SK-N-SH treated with all-trans-retinoic acid at 6 μM for 48 hours (cell line): ENCODE measurements around the gene PHF19.

Experiments
- ATAC-seq: fragments of 200-7000 bp; cut with Tn5 transposase; 3 replicates; pipeline ENCODE4 v1.9.1; 2020; ENCODE audit warnings: mild to moderate bottlenecking, moderate library complexity
- ARNTL ChIP-seq: fragments of 450-650 bp; formaldehyde crosslinking; IDR thresholded peaks from 2 replicates; pipeline ENCODE4 v1.5.0; 2020; ENCODE audit warnings: low read depth, mild to moderate bottlenecking, moderate library complexity, borderline replicate concordance
- BACH2 ChIP-seq: fragments of 250-450 bp; sonication (Bioruptor Pico); IDR thresholded peaks from 2 replicates; pipeline ENCODE4 v1.9.0; 2021; ENCODE audit warnings: mild to moderate bottlenecking, borderline replicate concordance
- CREB5 ChIP-seq: fragments of 250-450 bp; sonication (Bioruptor Pico); IDR thresholded peaks from 2 replicates; pipeline ENCODE4 v1.5.1; 2020; ENCODE audit warnings: low read depth, mild to moderate bottlenecking, moderate library complexity
- CSDC2 ChIP-seq: fragments of 250-450 bp; sonication (Bioruptor Pico); IDR thresholded peaks from 2 replicates; pipeline ENCODE4 v1.5.0; 2020; ENCODE audit warnings: mild to moderate bottlenecking, moderate library complexity
- CSRNP3 ChIP-seq: fragments of 250-450 bp; sonication (Bioruptor Pico); IDR thresholded peaks from 2 replicates; pipeline ENCODE4 v1.5.1; 2021; ENCODE audit warnings: mild to moderate bottlenecking, moderate library complexity
- ESRRG ChIP-seq: fragments of 250-450 bp; sonication (Bioruptor Pico); IDR thresholded peaks from 2 replicates; pipeline ENCODE4 v1.6.1; 2021; ENCODE audit warnings: mild to moderate bottlenecking
- ISL1 ChIP-seq: fragments of 250-450 bp; sonication (Bioruptor Pico); IDR thresholded peaks from 2 replicates; pipeline ENCODE4 v2.1.2; 2022; ENCODE audit warnings: mild to moderate bottlenecking, moderate library complexity
- OSR1 ChIP-seq: fragments of 250-450 bp; sonication (Bioruptor Pico); IDR thresholded peaks from 2 replicates; pipeline ENCODE4 v1.8.0; 2022; ENCODE audit warnings: moderate library complexity, mild to moderate bottlenecking, inconsistent platforms
- PATZ1 ChIP-seq: fragments of 250-450 bp; sonication (Bioruptor Pico); IDR thresholded peaks from 2 replicates; pipeline ENCODE4 v1.8.0; 2020; ENCODE audit warnings: mild to moderate bottlenecking, moderate library complexity, borderline replicate concordance
- PPARA ChIP-seq: fragments of 250-450 bp; sonication (Bioruptor Pico); IDR thresholded peaks from 2 replicates; pipeline ENCODE4 v1.5.0; 2020; ENCODE audit warnings: mild to moderate bottlenecking, borderline replicate concordance
- SNAI2 ChIP-seq: fragments of 250-450 bp; sonication (Bioruptor Pico); IDR thresholded peaks from 2 replicates; pipeline ENCODE4 v1.5.0; 2020; ENCODE audit warnings: mild to moderate bottlenecking, moderate library complexity
- TCF4 ChIP-seq: fragments of 250-450 bp; sonication (Bioruptor Pico); IDR thresholded peaks from 2 replicates; pipeline ENCODE4 v1.8.0; 2021; ENCODE audit warnings: mild to moderate bottlenecking, moderate library complexity, borderline replicate concordance
- TOX ChIP-seq: fragments of 250-450 bp; sonication (Bioruptor Pico); IDR thresholded peaks from 2 replicates; pipeline ENCODE4 v1.8.0; 2021; ENCODE audit warnings: mild to moderate bottlenecking, moderate library complexity, borderline replicate concordance
- ZC3H10 ChIP-seq: fragments of 250-450 bp; sonication (Bioruptor Pico); IDR thresholded peaks from 2 replicates; pipeline ENCODE4 v1.5.1; 2021; ENCODE audit warnings: mild to moderate bottlenecking, moderate library complexity
- ZFP3 ChIP-seq: fragments of 250-450 bp; sonication (Bioruptor Pico); IDR thresholded peaks from 2 replicates; pipeline ENCODE4 v1.5.0; 2020; ENCODE audit warnings: mild to moderate bottlenecking, moderate library complexity
- ZNF565 ChIP-seq: fragments of 450-650 bp; formaldehyde crosslinking; conservative IDR thresholded peaks from 2 replicates; pipeline ENCODE4 v1.5.0; 2020; ENCODE audit warnings: low read depth, mild to moderate bottlenecking, moderate library complexity
- ZNF70 ChIP-seq: fragments of 450-650 bp; formaldehyde crosslinking; IDR thresholded peaks from 2 replicates; pipeline ENCODE4 v1.5.0; 2020; ENCODE audit warnings: mild to moderate bottlenecking, moderate library complexity
- ZNF8 ChIP-seq: fragments of 450-650 bp; formaldehyde crosslinking; IDR thresholded peaks from 2 replicates; pipeline ENCODE4 v1.5.0; 2020; ENCODE audit warnings: mild to moderate bottlenecking, moderate library complexity
- TF ChIP-seq, protein P1 (sequence below): fragments of 250-450 bp; sonication (Bioruptor Pico); IDR thresholded peaks from 2 replicates; pipeline ENCODE4 v1.8.0; 2021; ENCODE audit warnings: low read depth, mild to moderate bottlenecking, moderate library complexity, borderline replicate concordance
- TF ChIP-seq, protein P2 (sequence below): fragments of 250-450 bp; sonication (Bioruptor Pico); IDR thresholded peaks from 2 replicates; pipeline ENCODE4 v1.5.0; 2020; ENCODE audit warnings: mild to moderate bottlenecking, moderate library complexity

PHF19 gene

GRCh38 chr9:120892748-120893610 lies 16.0 kb upstream of the PHF19 start:
- ATAC-seq: peak; percentile 69
- no peak for TF ChIP-seq ZNF8
- TF ChIP-seq, protein P1, sequence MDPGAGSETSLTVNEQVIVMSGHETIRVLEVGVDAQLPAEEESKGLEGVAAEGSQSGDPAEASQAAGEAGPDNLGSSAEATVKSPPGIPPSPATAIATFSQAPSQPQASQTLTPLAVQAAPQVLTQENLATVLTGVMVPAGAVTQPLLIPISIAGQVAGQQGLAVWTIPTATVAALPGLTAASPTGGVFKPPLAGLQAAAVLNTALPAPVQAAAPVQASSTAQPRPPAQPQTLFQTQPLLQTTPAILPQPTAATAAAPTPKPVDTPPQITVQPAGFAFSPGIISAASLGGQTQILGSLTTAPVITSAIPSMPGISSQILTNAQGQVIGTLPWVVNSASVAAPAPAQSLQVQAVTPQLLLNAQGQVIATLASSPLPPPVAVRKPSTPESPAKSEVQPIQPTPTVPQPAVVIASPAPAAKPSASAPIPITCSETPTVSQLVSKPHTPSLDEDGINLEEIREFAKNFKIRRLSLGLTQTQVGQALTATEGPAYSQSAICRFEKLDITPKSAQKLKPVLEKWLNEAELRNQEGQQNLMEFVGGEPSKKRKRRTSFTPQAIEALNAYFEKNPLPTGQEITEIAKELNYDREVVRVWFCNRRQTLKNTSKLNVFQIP (CRISPR knock-in tag): no peak
- no peak for TF ChIP-seq SNAI2 (CRISPR knock-in tag)
- TF ChIP-seq CREB5: no peak
- TF ChIP-seq, protein P2, sequence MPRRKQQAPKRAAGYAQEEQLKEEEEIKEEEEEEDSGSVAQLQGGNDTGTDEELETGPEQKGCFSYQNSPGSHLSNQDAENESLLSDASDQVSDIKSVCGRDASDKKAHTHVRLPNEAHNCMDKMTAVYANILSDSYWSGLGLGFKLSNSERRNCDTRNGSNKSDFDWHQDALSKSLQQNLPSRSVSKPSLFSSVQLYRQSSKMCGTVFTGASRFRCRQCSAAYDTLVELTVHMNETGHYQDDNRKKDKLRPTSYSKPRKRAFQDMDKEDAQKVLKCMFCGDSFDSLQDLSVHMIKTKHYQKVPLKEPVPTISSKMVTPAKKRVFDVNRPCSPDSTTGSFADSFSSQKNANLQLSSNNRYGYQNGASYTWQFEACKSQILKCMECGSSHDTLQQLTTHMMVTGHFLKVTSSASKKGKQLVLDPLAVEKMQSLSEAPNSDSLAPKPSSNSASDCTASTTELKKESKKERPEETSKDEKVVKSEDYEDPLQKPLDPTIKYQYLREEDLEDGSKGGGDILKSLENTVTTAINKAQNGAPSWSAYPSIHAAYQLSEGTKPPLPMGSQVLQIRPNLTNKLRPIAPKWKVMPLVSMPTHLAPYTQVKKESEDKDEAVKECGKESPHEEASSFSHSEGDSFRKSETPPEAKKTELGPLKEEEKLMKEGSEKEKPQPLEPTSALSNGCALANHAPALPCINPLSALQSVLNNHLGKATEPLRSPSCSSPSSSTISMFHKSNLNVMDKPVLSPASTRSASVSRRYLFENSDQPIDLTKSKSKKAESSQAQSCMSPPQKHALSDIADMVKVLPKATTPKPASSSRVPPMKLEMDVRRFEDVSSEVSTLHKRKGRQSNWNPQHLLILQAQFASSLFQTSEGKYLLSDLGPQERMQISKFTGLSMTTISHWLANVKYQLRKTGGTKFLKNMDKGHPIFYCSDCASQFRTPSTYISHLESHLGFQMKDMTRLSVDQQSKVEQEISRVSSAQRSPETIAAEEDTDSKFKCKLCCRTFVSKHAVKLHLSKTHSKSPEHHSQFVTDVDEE (CRISPR knock-in tag): no peak
- TF ChIP-seq ZFP3: no peak
- no peak for TF ChIP-seq OSR1 (CRISPR knock-in tag)
- no peak for TF ChIP-seq ISL1 (CRISPR knock-in tag)
- TF ChIP-seq PPARA (CRISPR knock-in tag): no peak
- TF ChIP-seq ZNF565: no peak
- no peak for TF ChIP-seq ARNTL
- no peak for TF ChIP-seq CSRNP3 (CRISPR knock-in tag)
- TF ChIP-seq CSDC2 (CRISPR knock-in tag): no peak
- TF ChIP-seq ZNF70: no peak
- TF ChIP-seq BACH2 (CRISPR knock-in tag): no peak
- TF ChIP-seq, all 23 proteins: peak for 0

GRCh38 chr9:120891884-120892747 lies 15.1 kb upstream of the PHF19 start:
- ATAC-seq: no peak
- TF ChIP-seq ZC3H10 (no peak), SNAI2 (CRISPR knock-in tag) (no peak), ESRRG (CRISPR knock-in tag) (no peak), ZNF565 (no peak), TCF4 (no peak), TOX (CRISPR knock-in tag) (no peak), CSDC2 (CRISPR knock-in tag) (no peak), BACH2 (CRISPR knock-in tag) (no peak), ISL1 (CRISPR knock-in tag) (no peak), CREB5 (no peak), PPARA (CRISPR knock-in tag) (no peak), ZFP3 (no peak), ARNTL (no peak), ZNF8 (no peak), OSR1 (CRISPR knock-in tag) (no peak), PATZ1 (no peak)
- TF ChIP-seq, protein P2 (CRISPR knock-in tag): no peak
- TF ChIP-seq, protein P1 (CRISPR knock-in tag): no peak
